ENCODE data around the gene ULK4.
A peak's percentile ranks its signal among the peaks of the same experiment; 100 is the strongest.
"Not testable (repeated sequence)": the region's sequence is repeated elsewhere in the genome, so short reads cannot be mapped to it uniquely, and the experiment has no call there.

ULK4 gene

GRCh38 chr3:41284934-41285333 lies 677.0 kb downstream of the ULK4 start:
- H3K36me3 ChIP-seq (ENCODE audit: insufficient read depth, low read length); H3K4me3 ChIP-seq (ENCODE audit: low read length); H3K9me3 ChIP-seq (replicated peaks; ENCODE audit: low read length); H3K4me2 ChIP-seq (ENCODE audit: low read length); H3K27me3 ChIP-seq (ENCODE audit: control insufficient read depth, insufficient read depth, low read length); H3K9ac ChIP-seq (ENCODE audit: low read depth, low read length); H3K4me1 ChIP-seq (ENCODE audit: control insufficient read depth, insufficient read depth, low read length): not testable (repeated sequence)

GRCh38 chr3:41277790-41278465 lies 684.0 kb downstream of the ULK4 start:
- H3K4me2 ChIP-seq (ENCODE audit: low read length): no peak overlapping the region
- no peaks in the 10 kb centered on the region for H3K36me3 ChIP-seq (ENCODE audit: insufficient read depth, low read length)
- peaks cover 16% of the 10 kb centered on the region for H3K4me1 ChIP-seq (ENCODE audit: control insufficient read depth, insufficient read depth, low read length)
- no peak overlapping the region for H3K4me3 ChIP-seq (ENCODE audit: low read length)
- no peaks in the 10 kb centered on the region for H3K9me3 ChIP-seq (replicated peaks; ENCODE audit: low read length)
- no peak overlapping the region for H3K9ac ChIP-seq (ENCODE audit: low read depth, low read length)
- H3K27me3 ChIP-seq (ENCODE audit: control insufficient read depth, insufficient read depth, low read length): no peaks in the 10 kb centered on the region

- H3K4me2 ChIP-seq (ENCODE audit: low read length): no peak overlapping the region
- H3K4me1 ChIP-seq (ENCODE audit: control insufficient read depth, insufficient read depth, low read length): peaks cover 16% of the 10 kb centered on the region
Observed at GRCh38 chr3:41276191-41276590, 685.7 kb downstream of the ULK4 start.

GRCh38 chr3:41274944-41275668 lies 686.8 kb downstream of the ULK4 start:
- peaks cover 16% of the 10 kb centered on the region for H3K4me1 ChIP-seq (ENCODE audit: control insufficient read depth, insufficient read depth, low read length)
- H3K27me3 ChIP-seq (ENCODE audit: control insufficient read depth, insufficient read depth, low read length): no peaks in the 10 kb centered on the region
- H3K9me3 ChIP-seq (replicated peaks; ENCODE audit: low read length): no peaks in the 10 kb centered on the region
- H3K4me2 ChIP-seq (ENCODE audit: low read length): peak overlapping the region; percentile 42
- H3K9ac ChIP-seq (ENCODE audit: low read depth, low read length): peak overlapping the region; percentile 10
- no peak overlapping the region for H3K4me3 ChIP-seq (ENCODE audit: low read length)
- no peaks in the 10 kb centered on the region for H3K36me3 ChIP-seq (ENCODE audit: insufficient read depth, low read length)

More at GRCh38 chr3:41276191-41276590, 685.7 kb downstream of the ULK4 start:
- H3K36me3 ChIP-seq (ENCODE audit: insufficient read depth, low read length): no peaks in the 10 kb centered on the region
- H3K4me3 ChIP-seq (ENCODE audit: low read length): no peak overlapping the region
- H3K9ac ChIP-seq (ENCODE audit: low read depth, low read length): no peak overlapping the region
- no peaks in the 10 kb centered on the region for H3K27me3 ChIP-seq (ENCODE audit: control insufficient read depth, insufficient read depth, low read length)
- H3K9me3 ChIP-seq (replicated peaks; ENCODE audit: low read length): no peaks in the 10 kb centered on the region

GRCh38 chr3:41272667-41273066 lies 689.2 kb downstream of the ULK4 start:
- no peaks in the 10 kb centered on the region for H3K27me3 ChIP-seq (ENCODE audit: control insufficient read depth, insufficient read depth, low read length)

GRCh38 chr3:41267975-41268640 lies 693.8 kb downstream of the ULK4 start:
- H3K4me3 ChIP-seq (ENCODE audit: low read length): peak overlapping the region; percentile 39

More at GRCh38 chr3:41272667-41273066, 689.2 kb downstream of the ULK4 start:
- no peak overlapping the region for H3K9ac ChIP-seq (ENCODE audit: low read depth, low read length)
- no peaks in the 10 kb centered on the region for H3K36me3 ChIP-seq (ENCODE audit: insufficient read depth, low read length)
- no peak overlapping the region for H3K4me2 ChIP-seq (ENCODE audit: low read length)
- H3K4me3 ChIP-seq (ENCODE audit: low read length): no peak overlapping the region
- H3K9me3 ChIP-seq (replicated peaks; ENCODE audit: low read length): no peaks in the 10 kb centered on the region
- H3K4me1 ChIP-seq (ENCODE audit: control insufficient read depth, insufficient read depth, low read length): peaks cover 26% of the 10 kb centered on the region

GRCh38 chr3:41265823-41266273 lies 696.1 kb downstream of the ULK4 start:
- peaks cover 29% of the 10 kb centered on the region for H3K4me1 ChIP-seq (ENCODE audit: control insufficient read depth, insufficient read depth, low read length)
- no peaks in the 10 kb centered on the region for H3K27me3 ChIP-seq (ENCODE audit: control insufficient read depth, insufficient read depth, low read length)
- H3K4me3 ChIP-seq (ENCODE audit: low read length): no peak overlapping the region
- H3K9ac ChIP-seq (ENCODE audit: low read depth, low read length): no peak overlapping the region
- no peak overlapping the region for H3K4me2 ChIP-seq (ENCODE audit: low read length)
- no peaks in the 10 kb centered on the region for H3K9me3 ChIP-seq (replicated peaks; ENCODE audit: low read length)
- no peaks in the 10 kb centered on the region for H3K36me3 ChIP-seq (ENCODE audit: insufficient read depth, low read length)

More at GRCh38 chr3:41267975-41268640, 693.8 kb downstream of the ULK4 start:
- H3K9me3 ChIP-seq (replicated peaks; ENCODE audit: low read length): no peaks in the 10 kb centered on the region
- no peaks in the 10 kb centered on the region for H3K27me3 ChIP-seq (ENCODE audit: control insufficient read depth, insufficient read depth, low read length)
- peaks cover 29% of the 10 kb centered on the region for H3K4me1 ChIP-seq (ENCODE audit: control insufficient read depth, insufficient read depth, low read length)
- no peaks in the 10 kb centered on the region for H3K36me3 ChIP-seq (ENCODE audit: insufficient read depth, low read length)
- no peak overlapping the region for H3K9ac ChIP-seq (ENCODE audit: low read depth, low read length)
- H3K4me2 ChIP-seq (ENCODE audit: low read length): peak overlapping the region; percentile 57

GRCh38 chr3:41265011-41265545 lies 696.8 kb downstream of the ULK4 start:
- Histone ChIP-seq H3K36me3 (ENCODE audit: insufficient read depth, low read length) (no peaks in the 10 kb centered on the region), H3K4me3 (ENCODE audit: low read length) (no peak overlapping the region)

GRCh38 chr3:41260063-41260450 lies 701.8 kb downstream of the ULK4 start:
- no peaks in the 10 kb centered on the region for H3K9me3 ChIP-seq (replicated peaks; ENCODE audit: low read length)
- no peak overlapping the region for H3K4me3 ChIP-seq (ENCODE audit: low read length)
- H3K36me3 ChIP-seq (ENCODE audit: insufficient read depth, low read length): no peaks in the 10 kb centered on the region
- no peaks in the 10 kb centered on the region for H3K27me3 ChIP-seq (ENCODE audit: control insufficient read depth, insufficient read depth, low read length)
- peaks cover 14% of the 10 kb centered on the region for H3K4me1 ChIP-seq (ENCODE audit: control insufficient read depth, insufficient read depth, low read length)
- H3K9ac ChIP-seq (ENCODE audit: low read depth, low read length): no peak overlapping the region
- H3K4me2 ChIP-seq (ENCODE audit: low read length): no peak overlapping the region

More at GRCh38 chr3:41265011-41265545, 696.8 kb downstream of the ULK4 start:
- H3K9me3 ChIP-seq (replicated peaks; ENCODE audit: low read length): no peaks in the 10 kb centered on the region
- H3K4me1 ChIP-seq (ENCODE audit: control insufficient read depth, insufficient read depth, low read length): peaks cover 31% of the 10 kb centered on the region
- H3K4me2 ChIP-seq (ENCODE audit: low read length): no peak overlapping the region
- no peak overlapping the region for H3K9ac ChIP-seq (ENCODE audit: low read depth, low read length)
- H3K27me3 ChIP-seq (ENCODE audit: control insufficient read depth, insufficient read depth, low read length): no peaks in the 10 kb centered on the region

- Histone ChIP-seq H3K4me3 (ENCODE audit: low read length) (no peak overlapping the region), H3K4me2 (ENCODE audit: low read length) (peak overlapping the region; percentile 26), H3K9me3 (replicated peaks; ENCODE audit: low read length) (no peaks in the 10 kb centered on the region), H3K9ac (ENCODE audit: low read depth, low read length) (no peak overlapping the region), H3K36me3 (ENCODE audit: insufficient read depth, low read length) (no peaks in the 10 kb centered on the region), H3K4me1 (ENCODE audit: control insufficient read depth, insufficient read depth, low read length) (peaks cover 11% of the 10 kb centered on the region), H3K27me3 (ENCODE audit: control insufficient read depth, insufficient read depth, low read length) (no peaks in the 10 kb centered on the region)
Observed at GRCh38 chr3:41259449-41260062, 702.3 kb downstream of the ULK4 start.

- H3K4me3 ChIP-seq (ENCODE audit: low read length): no peak overlapping the region
- no peak overlapping the region for H3K9ac ChIP-seq (ENCODE audit: low read depth, low read length)
- H3K27me3 ChIP-seq (ENCODE audit: control insufficient read depth, insufficient read depth, low read length): no peaks in the 10 kb centered on the region
- H3K4me2 ChIP-seq (ENCODE audit: low read length): no peak overlapping the region
- peaks cover 11% of the 10 kb centered on the region for H3K4me1 ChIP-seq (ENCODE audit: control insufficient read depth, insufficient read depth, low read length)
- H3K9me3 ChIP-seq (replicated peaks; ENCODE audit: low read length): no peaks in the 10 kb centered on the region
- no peaks in the 10 kb centered on the region for H3K36me3 ChIP-seq (ENCODE audit: insufficient read depth, low read length)
Observed at GRCh38 chr3:41258239-41258800, 703.6 kb downstream of the ULK4 start.
